ENCODE results near the gene RASIP1.

- TF ChIP-seq POLR2A (IDR thresholded peaks at IDR 0.05) = no peak
- no peak for TF ChIP-seq CTCF (IDR thresholded peaks at IDR 0.05)
Observed at GRCh38 chr19:48687776-48688175, 52.6 kb downstream of the RASIP1 start.

Measured in lower leg skin (tissue), 3 donors.